ENCODE measurements around the gene RBBP8NL.

RBBP8NL gene

DNA sequence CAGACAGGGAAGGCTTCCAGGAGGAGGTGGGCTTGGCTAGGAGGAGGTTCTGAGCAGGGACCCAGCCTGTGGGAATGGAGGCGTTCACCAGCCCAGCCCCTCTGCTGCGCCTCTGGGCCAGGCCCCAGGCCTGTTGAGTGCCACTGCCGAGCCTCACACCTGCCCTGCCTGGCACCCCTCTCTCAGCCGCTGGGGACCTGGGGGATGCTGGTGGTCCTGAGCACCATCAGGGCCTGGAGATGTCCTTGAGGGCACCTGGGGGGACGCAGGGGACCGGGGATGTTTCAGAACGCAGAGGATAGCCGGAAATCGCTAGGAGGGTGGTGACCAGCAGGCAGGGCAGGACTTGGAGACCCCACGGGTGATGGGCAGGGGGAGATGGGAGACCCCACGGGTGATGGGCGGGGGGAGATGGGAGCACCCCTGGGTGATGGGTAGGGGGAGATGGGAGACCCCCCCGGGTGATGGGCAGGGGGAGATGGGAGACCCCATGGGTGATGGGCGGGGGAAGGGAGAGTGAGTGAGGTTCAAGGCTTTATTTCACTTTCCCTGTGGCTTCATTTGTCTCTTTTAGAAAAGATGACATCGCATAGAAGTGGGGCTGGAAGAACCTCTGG, 35.7 kb upstream of the RBBP8NL start:
- no peak for DNase-seq (ENCODE audit: low read depth in 1 of 2, low spot score in 1 of 2)

DNA sequence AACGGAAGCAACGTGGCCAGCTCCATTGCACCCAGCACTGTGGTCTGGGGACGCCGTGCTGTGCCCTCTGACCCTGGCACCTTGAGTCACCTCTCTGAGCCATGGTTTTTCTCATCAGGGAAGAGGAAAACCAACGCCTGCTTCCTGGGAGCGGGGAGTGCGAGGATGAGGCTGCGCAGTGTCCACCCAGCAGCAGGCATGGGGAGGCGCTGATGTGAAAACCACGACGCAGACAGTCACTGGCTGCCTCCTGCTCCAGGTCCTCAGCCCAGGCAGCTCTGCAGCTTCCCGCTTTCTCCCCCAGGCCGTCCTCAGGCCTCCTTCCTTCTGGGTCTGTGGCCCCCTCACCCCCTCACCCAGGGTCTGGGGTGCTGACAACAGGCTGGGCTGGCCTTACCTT, 34.5 kb upstream of the RBBP8NL start:
- no peak for DNase-seq (ENCODE audit: low read depth in 1 of 2, low spot score in 1 of 2)

DNA sequence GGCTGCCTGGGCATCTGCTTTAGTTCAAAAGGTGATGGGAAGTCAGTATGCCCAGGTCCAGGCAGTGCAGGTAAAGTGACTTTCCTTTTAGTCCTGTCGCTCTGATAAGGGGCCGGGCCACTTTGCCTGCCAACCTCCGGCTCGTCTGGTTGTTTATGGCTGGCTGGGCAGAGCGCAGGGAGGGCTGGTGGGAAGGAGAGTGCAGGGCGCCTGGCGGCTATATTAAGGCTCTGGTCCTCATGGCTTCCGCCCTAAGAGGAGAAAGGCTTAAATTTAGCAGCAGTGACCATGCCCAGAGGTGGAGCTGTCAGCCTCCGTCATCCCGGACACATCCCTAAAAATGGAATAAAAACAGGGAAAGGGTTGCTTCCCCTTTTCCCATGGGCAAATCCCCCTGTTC, 33.8 kb upstream of the RBBP8NL start:
- no peak for DNase-seq (ENCODE audit: low read depth in 1 of 2, low spot score in 1 of 2)

DNA sequence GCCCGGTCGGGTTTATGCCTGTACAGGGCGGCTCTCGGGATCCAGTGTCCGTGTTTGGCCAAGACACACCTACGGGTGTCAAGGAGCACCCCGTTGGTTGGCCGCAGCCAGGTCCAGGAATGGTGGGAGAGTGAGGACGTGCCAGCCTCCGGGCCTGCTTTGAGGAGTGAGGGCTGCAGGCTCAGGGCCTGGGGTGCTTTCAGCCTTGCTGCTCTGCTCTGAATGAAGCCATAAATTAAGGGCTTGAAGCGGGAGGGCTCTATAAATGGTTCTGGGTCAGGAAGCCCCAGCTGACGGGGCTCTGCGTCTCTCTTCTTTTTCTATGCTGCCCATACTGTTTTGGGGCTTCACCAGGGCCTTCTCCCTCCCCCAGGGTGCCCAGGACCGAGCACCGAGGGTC, 33.3 kb upstream of the RBBP8NL start:
- no peak for DNase-seq (ENCODE audit: low read depth in 1 of 2, low spot score in 1 of 2)

DNA sequence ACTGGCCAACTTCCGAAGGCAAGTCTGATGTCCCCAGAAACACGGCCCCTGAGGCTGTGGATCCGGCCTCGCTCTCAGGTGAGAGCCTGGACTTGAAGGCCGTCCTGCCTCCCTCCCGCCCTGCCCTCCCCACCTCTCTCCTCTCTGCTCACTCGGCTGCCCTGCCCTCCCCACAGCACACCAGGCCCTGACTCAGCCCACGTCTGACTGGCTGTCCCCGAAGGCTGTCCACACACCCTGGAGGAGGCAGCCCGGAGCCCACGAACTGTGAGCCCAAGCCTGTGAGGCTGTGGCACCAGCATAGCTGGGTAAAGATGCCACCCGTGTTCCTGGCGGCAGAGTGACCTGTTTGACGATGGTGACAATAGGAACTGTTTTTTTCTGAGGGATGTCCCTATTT, 32.1 kb upstream of the RBBP8NL start:
- no peak for DNase-seq (ENCODE audit: low read depth in 1 of 2, low spot score in 1 of 2)

DNA sequence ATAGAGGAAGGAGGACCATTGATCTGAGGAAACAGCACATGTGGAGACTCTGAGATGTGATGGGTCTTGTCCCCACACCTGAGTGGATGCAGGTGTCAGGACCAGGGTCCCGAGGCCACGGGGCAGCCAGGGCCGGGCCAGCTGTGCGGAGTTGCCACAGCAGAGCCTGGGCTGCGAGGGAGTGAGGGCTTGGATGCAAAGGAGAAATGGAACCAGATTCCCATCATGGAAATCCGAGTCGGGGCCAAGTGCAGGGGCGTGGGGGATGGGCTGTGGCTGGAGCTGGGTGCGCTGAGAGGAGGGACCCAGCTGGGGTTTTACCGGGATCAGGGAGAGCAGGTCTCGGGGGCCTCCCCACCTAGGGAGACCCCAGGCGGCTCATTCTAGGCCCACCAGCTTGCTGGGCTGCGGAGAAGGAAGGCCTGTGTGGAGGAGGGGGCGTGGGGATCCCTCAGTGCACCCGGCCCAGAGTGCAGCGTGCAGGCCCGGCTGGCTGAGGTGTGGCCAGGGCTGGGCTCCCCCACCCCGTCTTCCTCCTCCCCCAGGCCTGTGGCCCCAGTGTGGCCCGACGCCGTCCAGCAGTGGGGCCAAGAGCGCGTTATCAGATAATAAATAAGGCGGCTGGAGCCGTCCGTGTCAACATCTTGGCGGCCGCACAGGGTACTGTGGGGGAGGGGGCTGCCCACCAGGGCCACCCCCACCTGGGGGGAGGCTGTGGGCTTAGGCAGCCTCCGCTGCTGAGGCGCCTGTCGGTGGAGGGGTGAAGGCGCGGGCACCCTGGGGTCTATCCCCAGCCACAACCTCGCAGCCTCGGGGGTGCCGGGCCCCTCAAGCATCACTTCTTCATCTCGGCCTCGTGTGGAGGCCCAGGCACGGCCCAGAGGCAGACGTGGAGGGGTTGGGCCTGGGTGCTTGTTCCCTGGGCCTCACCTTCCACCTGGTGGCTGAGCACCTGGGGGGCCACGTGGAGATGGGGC, 31.2 kb upstream of the RBBP8NL start:
- no peak for DNase-seq (ENCODE audit: low read depth in 1 of 2, low spot score in 1 of 2)

DNA sequence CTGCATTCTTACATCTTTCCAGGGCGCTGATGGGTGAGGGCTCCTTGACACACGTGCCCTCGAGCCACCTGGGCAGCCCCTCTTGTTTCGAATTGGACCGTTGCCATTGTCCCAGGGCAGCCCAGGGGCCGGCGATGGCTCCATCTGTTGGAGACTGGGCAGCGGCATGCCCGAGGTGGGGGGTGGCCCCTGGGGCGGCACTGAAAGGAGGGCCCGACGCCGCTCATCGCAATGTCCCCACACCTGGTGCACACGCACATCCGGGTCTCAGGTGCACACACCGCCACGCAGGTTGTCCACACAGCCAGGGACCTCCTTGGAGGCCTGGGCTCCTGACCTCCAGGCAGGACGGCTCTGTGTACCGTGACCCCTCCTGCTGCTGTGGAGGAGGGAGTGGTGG, 30.5 kb upstream of the RBBP8NL start:
- no peak for DNase-seq (ENCODE audit: low read depth in 1 of 2, low spot score in 1 of 2)

DNA sequence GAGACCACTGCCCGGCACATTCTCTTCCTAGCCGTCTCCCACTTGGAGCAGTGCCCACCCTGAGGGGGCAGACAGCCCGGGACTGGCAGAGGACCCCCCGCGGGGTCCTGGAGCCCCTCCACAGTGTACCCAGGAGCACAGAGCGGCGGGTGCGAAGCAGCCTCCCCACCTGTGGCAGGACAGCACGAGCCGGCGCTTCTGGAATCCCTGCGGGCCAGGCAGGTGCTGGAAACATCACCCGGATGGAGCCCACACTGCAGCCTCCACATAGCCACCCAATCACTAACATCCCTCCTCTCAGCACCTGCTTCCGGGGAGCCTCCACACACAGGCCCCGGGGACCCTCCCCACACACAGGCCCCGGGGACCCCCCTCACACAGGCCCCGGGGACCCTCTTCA, 29.8 kb upstream of the RBBP8NL start:
- no peak for DNase-seq (ENCODE audit: low read depth in 1 of 2, low spot score in 1 of 2)

DNA sequence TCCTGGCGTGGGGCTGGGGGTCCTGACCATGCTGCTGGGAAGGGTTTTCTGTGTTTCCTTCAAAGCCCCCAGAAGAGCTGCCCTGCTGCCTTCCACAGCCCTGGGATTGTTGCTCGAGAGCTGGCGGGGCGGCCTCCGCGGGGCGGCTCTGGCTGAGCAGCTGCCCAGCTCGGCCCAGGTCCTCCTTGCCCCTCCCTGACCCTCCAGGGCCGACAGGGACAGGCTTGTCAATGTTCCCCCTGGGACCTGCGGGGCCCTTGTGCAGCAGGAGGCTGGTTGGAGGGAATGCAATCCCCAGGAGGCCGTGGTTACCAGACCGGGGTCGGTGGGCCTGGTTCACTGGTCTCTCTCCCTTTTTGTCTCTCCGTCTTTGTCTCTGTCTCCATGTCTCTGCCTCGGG, 28.6 kb upstream of the RBBP8NL start:
- DNase-seq (ENCODE audit: low read depth in 1 of 2, low spot score in 1 of 2) = no peak

DNA sequence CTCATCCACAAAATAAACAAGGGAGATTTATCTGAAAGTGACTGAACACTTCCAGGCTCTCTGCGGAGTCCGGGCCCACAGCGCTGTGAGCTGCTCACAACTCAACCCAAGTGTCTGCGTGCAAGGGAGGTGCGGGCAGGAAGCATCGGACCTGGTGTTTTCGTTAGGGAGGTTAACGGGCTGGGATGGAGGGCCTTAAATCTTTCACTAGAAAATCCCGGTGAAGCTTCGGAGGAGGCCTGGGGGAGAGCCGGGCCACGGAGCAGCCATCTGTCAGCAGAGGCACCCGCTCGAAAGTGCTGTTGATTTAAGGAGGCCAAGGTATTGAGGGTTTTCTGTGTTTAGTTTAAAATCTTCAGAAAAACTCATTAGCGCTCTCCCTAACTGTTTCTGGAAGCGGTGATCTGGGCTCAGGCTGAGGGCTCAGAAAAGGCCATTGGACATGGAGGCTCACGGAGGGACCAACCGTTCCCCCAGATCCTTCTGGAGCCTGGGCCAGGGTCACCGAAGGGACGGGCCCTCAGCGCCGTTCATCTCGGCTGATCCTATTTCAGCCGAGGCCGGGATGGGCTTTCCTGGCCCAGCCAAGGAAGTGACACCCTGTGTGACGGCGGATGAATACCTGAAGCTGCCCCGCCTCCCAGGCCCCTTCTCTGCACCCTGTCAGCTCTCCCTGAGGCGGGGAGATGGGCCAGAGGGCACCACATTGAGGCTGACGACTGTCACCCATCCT, 27.7 kb upstream of the RBBP8NL start:
- no peak for DNase-seq (ENCODE audit: low read depth in 1 of 2, low spot score in 1 of 2)

DNA sequence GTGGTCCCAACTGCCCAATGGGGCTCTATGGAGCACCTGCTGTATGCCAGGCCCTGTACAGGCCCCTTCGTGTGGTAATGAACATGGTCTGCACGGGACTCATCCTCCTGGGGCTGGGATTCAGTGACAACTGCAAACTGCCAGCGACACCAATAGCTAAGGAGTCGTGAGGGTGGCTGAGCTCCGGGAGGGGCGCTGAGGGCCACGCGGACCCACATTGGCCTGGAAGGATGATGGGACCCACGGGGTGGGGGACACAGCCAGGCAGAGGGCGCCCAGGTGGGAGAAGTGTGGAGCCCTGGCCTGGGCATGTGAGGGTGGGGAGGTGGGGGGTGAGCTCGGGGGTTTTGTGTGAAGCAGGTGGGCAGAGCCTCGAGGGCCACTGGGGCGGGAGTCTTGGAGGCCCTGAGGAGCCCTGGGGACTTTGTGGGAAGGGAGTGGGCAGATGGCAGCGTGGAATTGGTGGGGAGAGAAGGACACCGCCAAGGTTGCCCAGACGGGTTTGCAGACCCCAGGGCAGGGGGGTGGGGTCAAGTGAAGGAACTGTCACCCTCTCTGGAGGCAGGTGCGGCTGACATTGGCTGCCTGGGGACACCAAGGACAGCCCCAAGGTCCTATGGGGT, 26.0 kb upstream of the RBBP8NL start:
- DNase-seq (ENCODE audit: low read depth in 1 of 2, low spot score in 1 of 2) = no peak

DNA sequence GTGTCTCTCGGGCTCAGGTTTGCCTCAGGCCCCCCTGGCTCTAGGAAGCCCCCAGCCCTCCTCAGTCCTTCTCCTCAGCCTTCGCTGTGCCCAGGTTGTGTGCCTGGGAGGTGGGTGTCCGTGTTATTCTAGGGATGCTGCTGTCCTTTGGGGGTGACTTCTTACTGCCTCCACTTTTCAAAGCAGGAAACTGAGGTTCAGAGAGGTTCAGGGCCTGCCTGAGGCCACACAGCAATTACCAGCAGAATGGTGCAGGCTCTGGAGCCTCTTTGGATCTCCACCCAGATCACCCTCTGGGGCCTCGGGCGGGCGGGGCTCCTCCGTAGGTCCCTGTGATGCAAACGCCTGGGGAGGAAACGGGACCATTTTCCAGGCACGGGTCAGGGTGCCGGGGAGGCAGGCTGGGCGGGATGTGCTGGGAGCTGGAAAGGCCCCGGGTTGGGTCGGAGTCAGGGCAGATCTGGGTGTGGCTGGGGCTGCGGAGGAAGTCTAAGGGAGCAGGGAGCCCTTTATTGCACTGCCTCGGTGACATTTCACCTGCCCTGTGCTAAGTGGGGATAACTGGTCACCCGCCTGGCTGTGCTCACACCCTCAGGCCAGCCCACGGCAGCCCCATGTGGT, 25.2 kb upstream of the RBBP8NL start:
- no peak for DNase-seq (ENCODE audit: low read depth in 1 of 2, low spot score in 1 of 2)

DNA sequence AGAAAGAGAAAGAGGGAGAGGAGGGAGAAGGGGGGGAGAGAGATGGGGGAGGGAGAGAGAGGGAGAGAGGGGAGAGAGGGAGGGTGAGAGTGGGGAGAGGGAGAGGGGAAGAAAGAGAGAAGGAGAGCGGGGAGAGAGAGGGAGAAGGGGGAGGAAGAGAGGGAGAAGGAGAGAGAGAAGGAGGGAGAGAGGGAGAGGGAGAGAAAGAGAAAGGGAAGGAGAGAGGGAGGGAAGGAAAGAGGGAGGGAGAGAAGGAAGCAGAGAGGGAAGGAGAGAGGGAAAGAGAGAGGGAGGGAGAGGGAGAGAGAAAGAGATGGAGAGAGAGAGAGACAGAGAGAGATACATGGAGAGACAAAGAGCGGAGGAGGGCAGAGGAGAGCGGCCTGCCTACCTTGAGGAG, 24.6 kb upstream of the RBBP8NL start:
- DNase-seq (ENCODE audit: low read depth in 1 of 2, low spot score in 1 of 2) = no peak

DNA sequence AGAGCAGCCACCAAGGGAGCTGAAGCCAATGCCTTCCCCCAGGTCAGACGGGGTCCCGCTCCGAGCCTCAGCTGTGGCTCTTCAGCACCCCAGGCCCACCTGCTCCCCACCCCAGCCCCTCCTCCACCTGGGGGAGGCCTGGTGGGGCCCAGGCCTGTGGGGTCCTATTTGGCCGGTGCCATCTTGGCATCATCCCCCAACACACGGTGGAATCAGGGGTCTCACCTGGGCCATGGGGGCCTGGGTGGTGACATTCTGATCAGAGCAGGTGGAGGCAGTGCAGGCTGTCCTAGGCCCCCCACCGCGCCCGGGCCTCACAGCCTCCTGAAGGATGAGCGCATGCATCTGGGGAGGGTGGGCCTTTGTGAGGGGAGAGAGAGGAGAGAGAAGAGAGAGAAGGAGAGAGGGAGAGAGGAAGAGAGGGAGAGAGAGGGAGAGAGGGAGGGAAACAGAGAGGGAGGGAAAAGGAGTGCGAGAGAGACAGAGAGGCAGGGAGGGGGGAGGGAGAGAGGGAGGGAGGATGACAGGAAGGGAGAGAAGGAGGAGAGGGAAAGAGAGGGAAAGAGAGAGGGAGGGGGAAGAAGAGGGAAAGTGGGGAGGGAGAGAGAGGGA, 23.9 kb upstream of the RBBP8NL start:
- no peak for DNase-seq (ENCODE audit: low read depth in 1 of 2, low spot score in 1 of 2)

DNA sequence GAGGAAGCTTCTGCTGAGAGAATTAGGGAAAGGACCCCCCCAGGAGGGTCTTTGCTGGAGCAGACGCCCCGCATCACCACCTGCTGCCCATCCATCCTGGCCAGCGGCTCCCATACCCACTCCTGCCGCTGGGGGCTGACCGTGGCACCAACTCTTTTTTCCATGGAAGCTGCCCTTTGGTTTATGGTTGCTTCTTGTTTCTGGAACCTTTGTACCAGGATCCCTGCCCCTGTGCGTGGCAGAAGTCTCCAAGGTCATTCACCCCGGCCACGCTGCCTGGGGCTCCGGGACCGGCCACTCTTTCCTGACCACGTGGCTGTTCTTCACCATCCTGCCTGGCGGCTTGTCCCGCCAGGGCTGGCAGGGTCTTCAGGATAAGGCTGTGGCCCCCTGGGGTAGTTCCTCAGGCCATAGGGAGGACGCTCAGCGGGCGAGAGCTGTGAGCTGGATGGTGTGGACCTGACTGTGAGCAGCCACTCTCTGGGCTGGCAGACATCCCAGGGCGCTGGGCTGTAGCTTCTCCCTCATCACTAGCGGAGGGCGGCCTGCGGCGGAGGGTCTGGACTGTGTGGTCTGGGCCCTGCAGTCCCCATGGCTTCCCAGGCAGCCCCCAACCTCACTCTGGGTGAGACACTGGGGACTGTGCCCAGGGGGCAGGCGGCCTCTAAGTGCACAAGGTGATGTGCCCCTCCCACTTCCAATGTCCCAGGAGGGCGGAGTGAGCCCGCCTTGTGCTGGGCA, 22.8 kb upstream of the RBBP8NL start:
- DNase-seq (ENCODE audit: low read depth in 1 of 2, low spot score in 1 of 2) = no peak

DNA sequence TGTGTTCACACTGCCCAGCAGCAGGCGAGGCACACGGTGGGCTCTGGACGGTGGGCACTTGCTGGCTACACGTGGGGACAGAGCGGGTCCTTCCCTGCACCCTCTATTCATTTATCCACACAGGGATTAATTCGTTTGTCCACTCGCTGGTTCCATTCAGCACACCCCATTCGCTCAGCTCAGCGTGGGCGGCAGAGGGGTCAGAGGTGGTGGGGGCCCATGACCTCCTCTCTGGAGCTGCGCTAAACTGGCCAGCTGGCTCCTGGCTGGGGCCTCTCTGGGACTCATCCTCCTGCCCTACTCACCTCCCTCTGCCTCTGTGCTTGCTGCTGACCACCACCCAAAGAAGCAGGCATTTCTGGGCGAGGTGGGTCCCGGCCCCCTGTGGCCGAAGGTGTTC, 21.4 kb upstream of the RBBP8NL start:
- DNase-seq (ENCODE audit: low read depth in 1 of 2, low spot score in 1 of 2) = no peak

DNA sequence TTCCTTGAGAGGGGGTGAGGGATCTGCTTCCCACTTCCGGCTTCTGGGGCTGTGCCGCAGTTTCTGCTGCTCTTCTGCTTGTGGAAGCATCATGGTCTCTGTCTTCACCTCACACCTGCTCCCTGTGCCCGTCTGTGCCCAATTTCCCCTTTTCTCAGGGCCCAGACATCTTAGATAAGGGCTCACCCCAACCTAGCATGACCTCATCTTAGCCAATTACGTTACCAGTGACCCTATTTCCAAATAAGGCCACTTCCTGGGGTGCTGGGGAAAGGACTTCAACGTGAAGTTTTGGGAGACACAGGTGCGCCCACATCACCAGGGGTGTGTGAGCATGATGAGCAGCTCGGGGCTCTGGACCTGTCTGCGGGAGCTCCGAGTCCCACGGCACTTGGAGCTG, 20.7 kb upstream of the RBBP8NL start:
- no peak for DNase-seq (ENCODE audit: low read depth in 1 of 2, low spot score in 1 of 2)

DNA sequence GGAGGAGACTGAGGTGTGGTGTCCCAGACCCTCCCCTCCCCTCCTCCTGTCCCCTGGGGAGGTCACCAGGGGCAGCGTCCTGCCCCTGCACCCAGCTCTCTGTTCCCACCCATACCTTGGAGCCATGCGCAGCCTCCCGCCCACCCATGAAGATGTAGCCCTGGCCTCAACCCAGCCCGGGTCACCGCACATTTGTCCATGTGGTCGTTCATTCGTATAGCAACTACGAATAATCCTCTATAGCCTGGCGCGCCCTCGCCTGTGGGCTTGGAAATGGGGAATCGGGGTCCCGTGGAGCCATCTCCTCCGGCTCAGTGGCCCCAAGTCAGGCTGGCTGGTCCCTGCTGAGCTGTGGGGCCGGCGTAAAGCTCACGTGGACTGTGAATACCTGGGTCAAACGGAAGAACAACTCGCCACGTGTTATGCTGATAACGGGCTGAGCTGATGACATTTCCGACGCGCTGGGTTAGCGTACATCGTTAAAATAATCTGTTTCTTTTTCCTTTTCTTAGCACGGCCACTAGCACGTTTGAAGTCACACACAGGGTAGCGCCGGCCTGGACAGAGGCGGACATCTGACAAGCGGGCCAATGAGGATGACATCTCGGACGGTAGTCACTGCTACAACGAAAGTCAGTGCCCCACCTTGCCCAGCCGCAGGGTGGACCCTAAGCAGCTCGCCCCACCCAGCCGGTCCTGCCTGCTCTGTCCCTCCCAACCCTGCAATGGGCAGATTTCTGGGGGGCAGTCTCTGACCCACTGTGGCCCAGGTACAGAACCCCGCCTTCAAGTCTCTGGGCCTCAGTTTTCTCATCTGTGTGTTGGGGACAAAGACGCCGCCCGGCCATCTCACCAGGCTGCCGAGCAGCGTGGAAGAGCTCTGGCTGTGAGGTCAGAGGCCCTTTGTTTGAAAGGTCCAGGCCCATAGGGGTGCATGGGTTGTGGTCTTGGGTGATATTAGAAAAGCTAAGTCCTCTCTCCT, 19.8 kb upstream of the RBBP8NL start:
- no peak for DNase-seq (ENCODE audit: low read depth in 1 of 2, low spot score in 1 of 2)

DNA sequence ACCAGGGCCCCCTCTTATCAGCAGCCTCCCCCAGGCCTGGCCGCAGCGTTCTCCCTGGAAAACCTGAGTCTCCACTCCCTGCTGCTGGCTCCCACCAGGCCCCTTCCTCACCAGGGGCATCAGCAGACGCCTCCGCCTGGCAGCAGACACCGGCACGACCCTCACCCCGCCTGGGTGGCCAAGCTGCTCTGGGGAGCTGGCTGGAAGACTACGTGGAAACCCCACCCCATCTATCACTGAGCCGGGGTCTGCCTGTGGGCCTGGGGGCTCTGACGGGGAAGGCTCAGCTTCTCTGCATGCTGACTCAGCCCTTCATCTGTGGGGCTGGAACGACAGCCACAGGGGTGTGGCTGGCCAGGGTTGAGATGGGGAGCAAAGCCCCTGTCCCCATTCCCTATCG, 19.1 kb upstream of the RBBP8NL start:
- no peak for DNase-seq (ENCODE audit: low read depth in 1 of 2, low spot score in 1 of 2)

Measured in activated T-helper 1 cell treated with anti-CD3 and anti-CD28 coated beads, Interleukin-2, amount 50 U/mL, for 16 hours (primary cell).